CD14-positive monocyte (primary cell): ENCODE data around the gene C3orf70. TPM values are rescaled to one million over a fixed set of nuclear protein-coding genes. Genes with fewer than 3 reads are reported as not detected.

Source experiments
- DNase-seq, 3 donors: peaks; one replicate each; pipeline ENCODE4 v3.0.0-alpha.2; 2011 to 2022
- H2AFZ ChIP-seq: 2 replicates; pipeline ENCODE4 v1.6.0; 2012; ENCODE audit warnings: mild to moderate bottlenecking, low read depth, low read length, inconsistent platforms; ENCODE audit not compliant: insufficient read depth, poor library complexity, severe bottlenecking
- H3K27ac ChIP-seq, 2 donors: 1 replicate in 1 of 2; 2 replicates in 1 of 2; pipeline ENCODE4 v1.5.1; 2012 to 2013; ENCODE audit warnings: low read length in 2 of 2, control low read depth in 1 of 2, inconsistent platforms in 1 of 2, low read depth in 1 of 2, mild to moderate bottlenecking in 1 of 2
- H3K27me3 ChIP-seq, 2 donors: one replicate each; pipeline versions ENCODE4 v1.6.0 to v1.6.1; 2011 to 2013; ENCODE audit warnings: low read length in 2 of 2; ENCODE audit not compliant: control insufficient read depth in 2 of 2, insufficient read depth in 2 of 2
- H3K36me3 ChIP-seq, 2 donors: replicated peaks in 1 of 2; 1 replicate in 1 of 2; 2 replicates in 1 of 2; pipeline versions ENCODE4 v1.5.1 to v1.6.1; 2012 to 2013; ENCODE audit warnings: low read length in 2 of 2, control low read depth in 1 of 2, inconsistent platforms in 1 of 2, mild to moderate bottlenecking in 1 of 2; ENCODE audit not compliant: insufficient read depth in 2 of 2, control insufficient read depth in 1 of 2
- H3K4me1 ChIP-seq, 2 donors: 1 replicate in 1 of 2; 2 replicates in 1 of 2; pipeline versions ENCODE4 v1.5.1 to v1.6.1; 2012 to 2013; ENCODE audit warnings: low read length in 2 of 2, control low read depth in 1 of 2, inconsistent platforms in 1 of 2, mild to moderate bottlenecking in 1 of 2, moderate library complexity in 1 of 2; ENCODE audit not compliant: insufficient read depth in 2 of 2, control insufficient read depth in 1 of 2
- H3K4me2 ChIP-seq: replicated peaks from 2 replicates; pipeline ENCODE3; 2012; ENCODE audit warnings: low read length, moderate library complexity, mild to moderate bottlenecking; ENCODE audit not compliant: poor library complexity, severe bottlenecking; ENCODE audit errors: extremely low read depth
- H3K4me3 ChIP-seq, 3 experiments: fragments of 200-600 bp in 1 of 3; sonication (generic) in 1 of 3; replicated peaks in 1 of 3; 1 replicate in 2 of 3; 2 replicates in 1 of 3; pipeline ENCODE4 v1.5.1; 2011 to 2013; ENCODE audit warnings: low read length in 3 of 3, mild to moderate bottlenecking in 3 of 3, control low read depth in 2 of 3, low read depth in 2 of 3, inconsistent platforms in 1 of 3, moderate library complexity in 1 of 3
- H3K79me2 ChIP-seq: 2 replicates; pipeline ENCODE4 v1.6.0; 2012; ENCODE audit warnings: mild to moderate bottlenecking, control low read depth, inconsistent platforms, low read length, moderate library complexity; ENCODE audit not compliant: insufficient read depth
- H3K9ac ChIP-seq: 2 replicates; pipeline ENCODE4 v1.6.0; 2017; ENCODE audit warnings: low read length, mild to moderate bottlenecking; ENCODE audit not compliant: insufficient read depth, poor library complexity, severe bottlenecking
- H3K9me3 ChIP-seq, 2 donors: replicated peaks in 1 of 2; 1 replicate in 1 of 2; 2 replicates in 1 of 2; pipeline versions ENCODE4 v1.5.1 to v1.6.1; 2012 to 2013; ENCODE audit warnings: low read length in 2 of 2, control low read depth in 1 of 2; ENCODE audit not compliant: control insufficient read depth in 1 of 2, insufficient read depth in 1 of 2
- H4K20me1 ChIP-seq: 2 replicates; pipeline ENCODE4 v1.6.0; 2012; ENCODE audit warnings: mild to moderate bottlenecking, low read length, control low read depth, moderate library complexity; ENCODE audit not compliant: insufficient read depth
- H3K27ac Mint-ChIP-seq, 7 donors: one replicate each; pipeline ENCODE4 v1.8.0; 2020; ENCODE audit warnings: mild to moderate bottlenecking in 7 of 7, mixed read lengths in 7 of 7, moderate library complexity in 6 of 7, inconsistent platforms in 2 of 7
- H3K27me3 Mint-ChIP-seq, 3 donors: one replicate each; pipeline ENCODE4 v1.8.0; 2021 to 2022; ENCODE audit warnings: low read depth in 3 of 3, mild to moderate bottlenecking in 3 of 3, mixed read lengths in 3 of 3, moderate library complexity in 3 of 3, inconsistent platforms in 1 of 3
- H3K36me3 Mint-ChIP-seq, 2 donors: one replicate each; pipeline ENCODE4 v1.8.0; 2020; ENCODE audit warnings: mixed read lengths in 2 of 2, inconsistent platforms in 1 of 2, mild to moderate bottlenecking in 1 of 2
- H3K4me1 Mint-ChIP-seq: one replicate; pipeline ENCODE4 v1.8.0; 2020; ENCODE audit warnings: mild to moderate bottlenecking, mixed read lengths
- H3K4me3 Mint-ChIP-seq, 2 donors: one replicate each; pipeline ENCODE4 v1.8.0; 2020; ENCODE audit warnings: mild to moderate bottlenecking in 2 of 2, mixed read lengths in 2 of 2, moderate library complexity in 1 of 2
- H3K9me3 Mint-ChIP-seq, 7 donors: one replicate each; pipeline ENCODE4 v1.8.0; 2020 to 2022; ENCODE audit warnings: mixed read lengths in 7 of 7, mild to moderate bottlenecking in 6 of 7, moderate library complexity in 6 of 7, inconsistent platforms in 2 of 7
- CTCF ChIP-seq: fragments of 200-600 bp; IDR thresholded peaks from one replicate; pipeline ENCODE4 v1.8.0; 2022; ENCODE audit warnings: antibody characterized with exemption, mild to moderate bottlenecking
- WGBS: methylation state at CpG from one replicate; pipeline ENCODE4 v1.1.5; 2013; ENCODE audit warnings: missing lambda C conversion rate; ENCODE audit not compliant: insufficient coverage; 5-methylcytosine and 5-hydroxymethylcytosine counted together
- intact Hi-C, 2 donors: fragments of 100-400 bp; cut with micrococcal nuclease; formaldehyde crosslinking; loops; one replicate each; pipeline versions ENCODE4 v1.15.0 to v1.15.1; 2023
- polyA plus RNA-seq, 3 donors: library from polyadenylated mRNA; depleted of rRNA in 1 of 3; unstranded in 2 of 3; stranded (reverse) in 1 of 3; fragments of 300-500 nt in 2 of 3; fragments of >200 nt in 1 of 3; fragmentation: Illumina TruSeq in 2 of 3; gene quantifications; 1 replicate in 2 of 3; 2 replicates in 1 of 3; pipeline ENCODE4 v1.2.3, GENCODE V29; 2012 to 2021

C3orf70 gene
- polyA plus RNA-seq, 3 donors, result 0.01 to 0.08 TPM; not detected in 1

DNA sequence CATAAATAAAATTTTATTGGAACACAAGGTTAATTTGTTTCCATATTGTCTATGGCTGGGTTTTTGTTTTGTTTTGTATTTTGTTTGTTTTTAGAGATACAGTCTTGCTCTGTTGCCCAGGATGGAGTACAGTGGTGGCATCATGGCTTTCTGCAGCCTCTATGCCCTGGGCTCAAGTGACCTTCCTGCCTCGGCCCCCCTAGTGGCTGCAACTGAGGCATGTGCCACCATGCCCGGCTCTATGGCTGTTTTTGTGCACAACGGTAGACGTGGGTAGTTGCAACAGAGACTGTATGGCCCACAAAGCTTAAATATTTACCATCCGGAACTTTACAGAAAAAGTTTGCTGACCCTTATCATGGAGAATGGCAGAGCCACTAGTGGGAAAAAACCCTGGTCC is 46.8 kb upstream of the C3orf70 start:
- Mint-ChIP-seq H3K36me3 (peaks cover 8 to 21% of the 10 kb centered on the region in 2 donors), H3K27ac (no peak overlapping the region), H3K4me1 (peaks cover 1% of the 10 kb centered on the region), H3K9me3 (peaks cover 0 to 7% (median 0%) of the 10 kb centered on the region in 7 donors), H3K27me3 (peaks cover 0 to 1% (median 0%) of the 10 kb centered on the region in 3 donors), H3K4me3 (no peak overlapping the region)
- Histone ChIP-seq H3K27me3 (no peaks in the 10 kb centered on the region), H3K4me1 (no peaks in the 10 kb centered on the region), H3K9me3 (no peaks in the 10 kb centered on the region), H3K4me2 (no peak overlapping the region), H3K36me3 (no peaks in the 10 kb centered on the region), H3K27ac (no peak overlapping the region), H2AFZ (no peak overlapping the region), H3K79me2 (no peaks in the 10 kb centered on the region), H3K9ac (no peak overlapping the region), H3K4me3 (no peak overlapping the region), H4K20me1 (no peaks in the 10 kb centered on the region)
- intact Hi-C loops, result no loop called here
- DNase-seq, result no peak
- no peak for TF ChIP-seq CTCF
- 92% methylated on average over 5 of the region's 5 CpGs for WGBS

DNA sequence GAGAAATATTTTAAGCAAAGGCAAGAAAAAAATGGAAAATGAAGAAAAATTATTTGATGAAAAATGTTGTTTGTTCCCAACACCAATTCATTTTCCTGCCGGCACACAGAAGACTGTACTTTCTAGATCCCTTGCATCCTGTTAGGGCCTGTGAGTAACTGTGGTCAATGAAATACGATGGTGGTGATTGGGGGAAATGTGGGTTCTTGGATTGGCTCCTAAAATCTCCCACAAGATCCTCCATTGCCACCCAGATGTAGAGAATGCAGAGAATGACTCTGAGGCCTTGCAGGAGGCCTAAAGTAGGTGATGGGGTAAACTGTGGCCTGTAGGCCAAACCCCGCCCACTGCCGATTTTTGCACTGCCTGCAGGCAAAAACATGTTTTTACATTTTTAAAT is 46.3 kb upstream of the C3orf70 start:
- Histone ChIP-seq H3K27me3 (no peaks in the 10 kb centered on the region), H3K27ac (no peak overlapping the region), H3K79me2 (no peaks in the 10 kb centered on the region), H4K20me1 (no peaks in the 10 kb centered on the region), H3K36me3 (no peaks in the 10 kb centered on the region), H3K4me3 (no peak overlapping the region), H3K9ac (no peak overlapping the region), H2AFZ (no peak overlapping the region), H3K4me2 (no peak overlapping the region), H3K9me3 (no peaks in the 10 kb centered on the region), H3K4me1 (no peaks in the 10 kb centered on the region)
- H3K9me3 Mint-ChIP-seq, result peaks cover 0 to 9% (median under 1%) of the 10 kb centered on the region in 7 donors
- no peak overlapping the region for H3K4me3 Mint-ChIP-seq
- intact Hi-C loops, result no loop called here
- no peak overlapping the region for H3K27ac Mint-ChIP-seq
- DNase-seq, result no peak
- H3K27me3 Mint-ChIP-seq, result peaks cover 0 to 1% (median 0%) of the 10 kb centered on the region in 3 donors
- no peak for TF ChIP-seq CTCF
- H3K4me1 Mint-ChIP-seq, result peaks cover 1% of the 10 kb centered on the region
- WGBS, result no CpG with 5 or more reads among the region's 4 CpGs
- H3K36me3 Mint-ChIP-seq, result peaks cover 8 to 18% of the 10 kb centered on the region in 2 donors
